Adrenal gland (tissue), 12 donors: Measurements from ENCODE around the gene CEP63. TPM values are rescaled to one million over a fixed set of nuclear protein-coding genes. Genes with fewer than 3 reads are reported as not detected.

Experiments
- DNase-seq, 7 donors: peaks; one replicate each; pipeline ENCODE4 v3.0.0-alpha.2; 2019 to 2020
- H3K27ac ChIP-seq, 5 donors: fragments of 200-600 bp; sonication (generic) in 4 of 5; 1 replicate in 3 of 5; 2 replicates in 2 of 5; pipeline versions ENCODE4 v1.5.1 to v1.8.0; 2016 to 2020; ENCODE audit warnings: mild to moderate bottlenecking in 1 of 5
- H3K27me3 ChIP-seq: fragments of 200-600 bp; 2 replicates; pipeline ENCODE4 v1.8.0; 2021
- H3K36me3 ChIP-seq, 2 donors: fragments of 200-600 bp; replicated peaks in 1 of 2; 1 replicate in 1 of 2; 2 replicates in 1 of 2; pipeline versions ENCODE4 v1.5.1 to v1.8.0; 2018 to 2022
- H3K4me1 ChIP-seq, 2 donors: fragments of 200-600 bp; replicated peaks in 1 of 2; 1 replicate in 1 of 2; 2 replicates in 1 of 2; pipeline versions ENCODE4 v1.5.1 to v1.8.0; 2018 to 2021
- H3K4me3 ChIP-seq, 4 donors: fragments of 200-600 bp; sonication (generic) in 3 of 4; one replicate each; pipeline ENCODE4 v1.5.1; 2016 to 2018
- H3K9me3 ChIP-seq, 3 donors: fragments of 200-600 bp; sonication (generic) in 1 of 3; replicated peaks in 1 of 3; 1 replicate in 2 of 3; 2 replicates in 1 of 3; pipeline versions ENCODE4 v1.5.1 to v1.8.0; 2016 to 2021
- POLR2A ChIP-seq, 2 donors: fragments of 450-650 bp; IDR thresholded peaks; one replicate each; pipeline ENCODE4 v1.6.1; 2017; ENCODE audit warnings: antibody characterized with exemption in 2 of 2, mild to moderate bottlenecking in 2 of 2, moderate library complexity in 1 of 2
- WGBS, 4 donors: extraction: QIAGEN DNeasy Blood & Tissue Kit in 2 of 4; methylation state at CpG; one replicate each; pipeline versions ENCODE4 v1.1.5 to v1.1.7; 2013 to 2017; 5-methylcytosine and 5-hydroxymethylcytosine counted together
- intact Hi-C, 2 donors: fragments of 100-400 bp; cut with DNase I; formaldehyde crosslinking; loops; one replicate each; pipeline versions ENCODE4 v1.14.1 to v1.15.0; 2022 to 2023
- polyA plus RNA-seq, 3 donors: library from polyadenylated mRNA; stranded (reverse); fragments of 200-250 nt in 2 of 3; fragments of 350-450 nt in 1 of 3; fragmentation: Illumina TruSeq in 1 of 3; extraction: RNeasy Lipid Tissue Mini Kit (QIAGEN cat#74804) in 1 of 3; gene quantifications; one replicate each; pipeline ENCODE4 v1.2.3, GENCODE V29; 2013 to 2014
- total RNA-seq, 9 donors: library from RNA; depleted of rRNA in 4 of 9; stranded (reverse); fragments of >200 nt in 4 of 9; fragments of 120-200 nt in 1 of 9; fragmentation: NEBNext Ultra II Directional in 1 of 9; extraction: Animal tissue kit (Norgen Biotek cat#: 25700) in 1 of 9; gene quantifications; one replicate each; pipeline versions ENCODE4 v1.1.0 to v1.2.4, GENCODE V29; 2013 to 2023
- TF ChIP-seq, protein P1 (sequence below), 6 experiments: fragments of 450-650 bp in 4 of 6; fragments of 200-600 bp in 2 of 6; sonication (generic) in 1 of 6; IDR thresholded peaks; 1 replicate in 5 of 6; 2 replicates in 1 of 6; pipeline versions ENCODE4 v1.5.1 to v1.8.0; 2016 to 2021; ENCODE audit warnings: antibody characterized with exemption in 6 of 6, mild to moderate bottlenecking in 2 of 6, moderate library complexity in 1 of 6
- donor health status: healthy with polysubstance abuse.
- donor health status: Bipolar disorder and iron deficiency.
- donor health status: DM: yes; HTN: yes; CAD: no.
- donor health status: DM: no; HTN: no; CAD: no.
- donor health status: DM: no; HTN: no; CAD: no.
- donor health status: DM: yes; HTN: yes; CAD: no.

Gene CEP63
- total and polyA plus RNA-seq, 12 donors: 8.8 to 43.7 (median 19.8) TPM

GRCh38 chr3:134526319-134526718 lies 40.5 kb downstream of the CEP63 start:
- intact Hi-C loops: no loop called here
- Histone ChIP-seq H3K4me1 (no peaks in the 10 kb centered on the region), H3K27me3 (no peaks in the 10 kb centered on the region), H3K4me3 (no peak overlapping the region), H3K9me3 (peaks cover 0 to 28% (median 0%) of the 10 kb centered on the region in 3 donors), H3K27ac (no peak overlapping the region), H3K36me3 (no peaks in the 10 kb centered on the region)
- no peak for TF ChIP-seq POLR2A (IDR thresholded peaks at IDR 0.05)
- TF ChIP-seq, protein P1, sequence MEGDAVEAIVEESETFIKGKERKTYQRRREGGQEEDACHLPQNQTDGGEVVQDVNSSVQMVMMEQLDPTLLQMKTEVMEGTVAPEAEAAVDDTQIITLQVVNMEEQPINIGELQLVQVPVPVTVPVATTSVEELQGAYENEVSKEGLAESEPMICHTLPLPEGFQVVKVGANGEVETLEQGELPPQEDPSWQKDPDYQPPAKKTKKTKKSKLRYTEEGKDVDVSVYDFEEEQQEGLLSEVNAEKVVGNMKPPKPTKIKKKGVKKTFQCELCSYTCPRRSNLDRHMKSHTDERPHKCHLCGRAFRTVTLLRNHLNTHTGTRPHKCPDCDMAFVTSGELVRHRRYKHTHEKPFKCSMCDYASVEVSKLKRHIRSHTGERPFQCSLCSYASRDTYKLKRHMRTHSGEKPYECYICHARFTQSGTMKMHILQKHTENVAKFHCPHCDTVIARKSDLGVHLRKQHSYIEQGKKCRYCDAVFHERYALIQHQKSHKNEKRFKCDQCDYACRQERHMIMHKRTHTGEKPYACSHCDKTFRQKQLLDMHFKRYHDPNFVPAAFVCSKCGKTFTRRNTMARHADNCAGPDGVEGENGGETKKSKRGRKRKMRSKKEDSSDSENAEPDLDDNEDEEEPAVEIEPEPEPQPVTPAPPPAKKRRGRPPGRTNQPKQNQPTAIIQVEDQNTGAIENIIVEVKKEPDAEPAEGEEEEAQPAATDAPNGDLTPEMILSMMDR (IDR thresholded peaks at IDR 0.05): no peak
- no peak for DNase-seq
- 90 to 100% (median 91%) methylated on average over 1 of the region's 1 CpG for WGBS, 4 donors

DNA sequence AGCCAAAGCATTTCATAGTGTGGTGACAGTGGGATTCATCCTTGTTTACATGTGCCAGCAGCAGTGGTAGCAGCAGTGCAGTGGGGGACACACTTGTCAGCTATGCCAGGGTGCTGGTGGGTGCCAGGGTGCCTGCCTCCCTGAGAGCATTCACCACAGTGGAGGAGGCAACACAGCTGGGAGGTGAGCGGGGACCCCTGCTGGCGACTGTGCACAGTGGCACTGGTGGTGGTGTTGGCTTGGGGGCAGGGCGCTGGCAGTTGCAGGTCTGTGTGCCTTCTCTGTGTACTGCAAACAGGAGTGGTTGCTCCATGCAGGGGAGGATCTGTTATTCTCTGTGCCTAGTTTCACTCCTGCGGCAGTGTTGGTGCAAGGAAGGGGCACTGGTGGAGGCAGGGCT lies 41.2 kb downstream of the CEP63 start:
- H3K27ac ChIP-seq: no peak overlapping the region
- H3K27me3 ChIP-seq: no peaks in the 10 kb centered on the region
- 90 to 96% (median 95%) methylated on average over 3 to 4 of the region's 4 CpGs for WGBS, 4 donors
- peaks cover 0 to 28% (median 0%) of the 10 kb centered on the region in 3 donors for H3K9me3 ChIP-seq
- intact Hi-C loops: no loop called here
- TF ChIP-seq, protein P1 (IDR thresholded peaks at IDR 0.05): no peak
- TF ChIP-seq POLR2A (IDR thresholded peaks at IDR 0.05): no peak
- DNase-seq: no peak
- H3K36me3 ChIP-seq: no peaks in the 10 kb centered on the region
- no peak overlapping the region for H3K4me3 ChIP-seq
- H3K4me1 ChIP-seq: no peaks in the 10 kb centered on the region

DNA sequence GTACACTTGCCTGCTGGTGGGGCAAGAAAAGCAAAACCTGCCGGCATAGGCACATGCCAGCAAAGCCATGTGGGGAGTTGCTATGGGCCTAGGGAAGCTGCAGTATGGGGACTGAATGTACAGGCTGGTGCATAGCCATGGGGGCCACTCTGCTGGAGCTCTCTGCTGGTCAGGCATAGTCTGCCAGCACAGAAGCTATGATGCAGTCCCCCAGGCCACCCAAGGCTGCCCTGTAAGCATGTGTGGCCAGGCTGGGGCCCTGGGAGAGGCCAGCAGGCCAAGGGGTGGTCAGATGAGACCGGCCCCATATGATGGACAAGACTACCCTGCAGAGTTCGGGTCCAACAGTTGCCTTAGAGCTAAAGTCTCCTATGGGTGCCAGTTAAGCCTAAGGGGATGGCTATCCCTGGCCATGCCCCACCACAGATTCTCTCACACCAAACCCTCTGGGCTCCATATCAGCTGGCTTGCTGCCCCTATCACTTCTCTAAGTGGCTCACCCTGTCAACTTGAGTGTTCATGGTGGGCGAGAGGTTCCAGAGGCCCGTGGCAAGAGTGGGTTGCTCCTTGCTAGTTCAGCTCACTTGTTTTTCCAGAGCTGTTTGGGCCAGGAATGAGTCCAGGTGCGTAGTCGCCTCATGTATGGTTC lies 41.8 kb downstream of the CEP63 start:
- Histone ChIP-seq H3K36me3 (no peaks in the 10 kb centered on the region), H3K4me1 (no peaks in the 10 kb centered on the region), H3K27me3 (no peaks in the 10 kb centered on the region), H3K27ac (no peak overlapping the region), H3K4me3 (no peak overlapping the region), H3K9me3 (peaks cover 0 to 28% (median 0%) of the 10 kb centered on the region in 3 donors)
- DNase-seq: no peak
- TF ChIP-seq POLR2A (IDR thresholded peaks at IDR 0.05): no peak
- TF ChIP-seq, protein P1 (IDR thresholded peaks at IDR 0.05): no peak
- 96 to 100% (median 97%) methylated on average over 5 to 7 of the region's 7 CpGs for WGBS, 4 donors
- intact Hi-C loops: no loop called here

DNA sequence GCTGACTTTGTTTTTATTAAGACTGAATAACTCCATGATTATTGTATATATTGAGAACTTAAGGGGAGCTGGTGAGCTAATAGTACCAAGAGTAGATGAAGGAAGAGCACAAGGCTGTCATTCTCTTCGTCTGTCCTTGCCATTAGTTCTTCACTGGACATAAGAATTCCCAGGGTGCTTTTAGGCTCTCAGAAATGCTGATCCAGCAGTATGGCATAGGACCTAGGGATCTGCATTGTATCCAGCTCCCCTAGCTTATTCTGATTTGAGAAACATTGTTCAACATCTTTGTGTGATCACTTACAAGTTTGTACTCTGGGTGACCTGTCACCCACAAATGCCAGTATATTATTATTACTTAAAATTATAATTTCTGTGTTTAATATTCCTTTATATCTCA lies 47.6 kb downstream of the CEP63 start:
- Histone ChIP-seq H3K9me3 (no peaks in the 10 kb centered on the region), H3K36me3 (peaks cover 0 to 6% of the 10 kb centered on the region in 2 donors), H3K27me3 (no peaks in the 10 kb centered on the region), H3K27ac (no peak overlapping the region), H3K4me3 (no peak overlapping the region), H3K4me1 (no peaks in the 10 kb centered on the region)
- intact Hi-C loops: no loop called here
- WGBS, 4 donors: 70 to 91% (median 89%) methylated on average over 1 of the region's 1 CpG
- DNase-seq: no peak
- TF ChIP-seq, protein P1 (IDR thresholded peaks at IDR 0.05): no peak
- no peak for TF ChIP-seq POLR2A (IDR thresholded peaks at IDR 0.05)
